GM19328 (cell line): ENCODE data around the gene FRMD5.

Experiments
- ATAC-seq: cut with Tn5 transposase; IDR thresholded peaks from one replicate; pipeline ENCODE4 v1.9.1; 2021; ENCODE audit warnings: mild to moderate bottlenecking, moderate library complexity; ENCODE audit not compliant: unreplicated experiment

The FRMD5 gene

DNA sequence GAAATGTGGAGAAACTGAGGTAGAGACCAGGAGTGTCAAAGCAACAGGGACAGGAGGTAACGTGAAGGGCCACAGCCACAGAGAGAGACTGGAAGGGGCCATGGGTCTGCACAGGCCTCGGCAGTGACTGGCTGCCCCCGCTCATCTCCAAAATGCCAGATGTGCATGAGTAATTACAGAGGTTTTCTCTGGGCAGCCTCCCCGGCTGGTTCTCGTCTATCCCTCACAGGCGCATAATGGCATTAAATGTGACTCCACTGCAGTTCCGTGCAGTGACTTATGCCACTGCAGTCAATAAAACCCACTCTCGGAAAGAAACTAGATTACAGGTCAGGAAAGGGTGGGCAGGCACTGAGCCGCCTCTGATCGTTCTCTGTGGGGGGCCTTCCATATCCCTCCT, 293.6 kb downstream of the FRMD5 start:
- ATAC-seq: no peak

DNA sequence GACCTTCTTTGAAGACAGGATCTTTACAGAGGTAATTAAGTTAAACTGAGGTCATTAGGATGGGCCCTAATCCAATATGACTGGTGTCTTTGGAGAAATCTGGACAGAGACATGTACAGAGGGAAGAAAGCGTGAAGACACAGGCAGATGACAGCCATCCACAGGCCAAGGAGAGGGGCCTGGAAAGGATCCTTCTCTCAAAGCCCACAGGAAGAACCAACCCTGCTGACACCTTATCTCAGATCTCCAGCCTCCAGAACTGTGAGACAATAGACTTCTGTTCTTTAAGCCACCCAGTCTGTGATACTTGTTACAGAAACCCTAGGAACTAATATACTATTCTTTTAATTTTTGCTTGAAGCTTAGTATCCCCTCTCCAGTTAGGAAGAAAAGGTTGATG, 294.1 kb downstream of the FRMD5 start:
- no peak for ATAC-seq

DNA sequence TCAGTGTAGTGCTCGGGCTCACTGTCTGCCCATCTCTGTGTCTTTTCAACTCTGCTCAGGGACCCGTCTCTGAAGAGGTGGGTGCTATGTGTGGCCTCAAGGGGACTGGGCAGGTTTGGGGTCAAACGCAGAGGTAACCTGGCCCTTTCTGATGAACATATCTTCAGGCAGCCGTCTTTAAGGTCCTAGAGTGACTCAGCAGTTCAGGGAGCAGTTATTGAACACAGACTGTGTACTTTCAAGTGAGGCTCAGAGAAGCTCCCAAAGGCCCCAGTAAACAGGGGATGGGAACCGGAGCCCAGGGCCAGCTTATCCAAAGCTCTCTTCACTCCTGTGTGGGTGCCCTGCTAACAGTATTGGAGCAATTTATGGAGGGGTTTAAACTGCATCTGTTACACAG, 295.1 kb downstream of the FRMD5 start:
- no peak for ATAC-seq

DNA sequence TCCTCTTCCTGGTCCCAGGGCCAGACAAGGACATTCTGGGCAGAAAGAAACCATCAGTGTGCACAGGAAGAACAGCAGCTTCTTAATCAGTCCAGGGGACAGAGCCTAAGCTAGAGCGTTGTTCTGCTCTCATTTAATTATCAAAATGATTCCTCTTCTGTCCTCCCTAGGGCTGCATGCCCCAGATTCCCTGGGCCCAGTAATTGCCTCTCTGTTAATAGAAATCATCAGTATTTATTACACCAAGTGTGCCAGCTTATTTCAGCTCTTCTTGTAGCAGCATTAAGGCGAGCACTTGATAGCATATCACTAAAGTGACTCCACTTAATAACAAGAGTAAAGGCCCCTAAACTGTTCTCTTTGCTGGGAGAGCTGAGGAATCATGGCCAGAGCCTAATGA, 296.2 kb downstream of the FRMD5 start:
- ATAC-seq: no peak

DNA sequence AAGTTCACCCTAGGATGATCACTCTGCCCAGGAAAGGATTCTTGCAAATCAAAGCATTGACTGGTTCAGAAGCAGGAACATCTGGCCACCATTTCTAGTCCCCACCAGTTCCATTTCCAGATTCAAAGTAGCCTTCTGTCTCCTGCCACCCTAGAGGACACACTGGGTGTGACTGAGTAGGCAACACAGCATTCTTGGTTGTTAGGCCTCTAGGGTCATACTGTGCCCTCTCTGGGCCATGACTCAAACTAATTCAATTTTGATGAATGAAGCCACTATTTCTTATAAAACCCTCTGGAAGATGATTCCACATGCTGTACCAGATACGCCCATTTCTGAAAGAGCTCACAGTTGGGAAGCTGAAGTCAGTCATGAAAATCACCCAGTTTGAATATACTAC, 298.5 kb downstream of the FRMD5 start:
- no peak for ATAC-seq

DNA sequence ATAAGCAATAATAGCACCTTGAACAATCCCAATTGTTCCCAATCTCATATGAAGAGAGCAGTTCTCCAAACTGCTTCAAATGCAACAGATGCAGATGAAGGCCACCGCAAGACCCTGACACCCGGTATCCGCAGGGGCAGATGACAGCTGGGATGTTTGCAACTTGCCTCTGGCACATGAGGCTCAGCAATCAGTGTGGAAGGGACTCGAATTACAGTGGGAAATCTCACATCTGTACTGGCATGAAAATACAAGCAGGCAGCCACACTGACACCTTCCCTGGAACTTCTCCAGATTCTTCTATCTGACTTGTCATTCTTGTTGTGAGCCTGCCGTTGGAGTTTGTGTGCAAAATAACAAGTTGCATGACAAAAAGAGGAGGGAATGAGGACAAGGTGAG, 299.5 kb downstream of the FRMD5 start:
- no peak for ATAC-seq

DNA sequence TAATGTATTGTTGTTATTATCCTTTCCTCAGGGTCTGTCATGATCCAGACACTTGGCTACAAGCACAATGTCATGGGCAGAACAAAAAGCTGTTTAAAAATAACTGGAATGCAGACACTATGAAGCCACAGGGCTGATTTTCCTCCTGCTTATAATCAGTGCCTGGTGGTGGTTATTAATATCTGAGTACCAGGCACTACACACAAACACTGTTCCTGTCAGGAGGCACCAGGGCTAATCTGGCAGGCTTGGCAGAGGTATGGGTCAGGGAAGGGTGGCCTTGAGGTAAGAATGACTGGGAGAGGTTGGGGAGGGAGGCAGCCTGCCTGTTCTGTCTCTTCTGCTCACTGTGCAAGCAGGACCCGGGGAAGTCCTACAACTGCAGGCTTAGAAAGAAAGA, 301.1 kb downstream of the FRMD5 start:
- no peak for ATAC-seq

DNA sequence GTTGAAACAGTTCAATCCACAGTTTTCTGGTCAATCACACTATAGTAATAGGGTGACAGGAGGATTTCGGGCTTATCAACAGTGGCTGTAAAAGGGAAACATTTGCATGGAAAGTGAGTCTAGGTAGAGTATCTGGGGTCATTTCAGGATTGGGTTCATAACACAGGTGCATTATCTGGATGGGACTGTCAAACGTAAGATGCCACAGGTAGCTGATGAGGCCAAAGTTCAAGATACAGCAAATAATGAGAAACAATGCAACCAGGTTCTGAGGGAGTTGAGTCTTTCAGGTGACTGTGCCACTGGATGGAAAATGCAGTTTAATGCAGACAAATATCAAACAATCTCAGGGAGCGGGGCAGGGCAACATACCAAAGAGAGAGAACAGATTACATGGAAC, 306.0 kb downstream of the FRMD5 start:
- no peak for ATAC-seq

DNA sequence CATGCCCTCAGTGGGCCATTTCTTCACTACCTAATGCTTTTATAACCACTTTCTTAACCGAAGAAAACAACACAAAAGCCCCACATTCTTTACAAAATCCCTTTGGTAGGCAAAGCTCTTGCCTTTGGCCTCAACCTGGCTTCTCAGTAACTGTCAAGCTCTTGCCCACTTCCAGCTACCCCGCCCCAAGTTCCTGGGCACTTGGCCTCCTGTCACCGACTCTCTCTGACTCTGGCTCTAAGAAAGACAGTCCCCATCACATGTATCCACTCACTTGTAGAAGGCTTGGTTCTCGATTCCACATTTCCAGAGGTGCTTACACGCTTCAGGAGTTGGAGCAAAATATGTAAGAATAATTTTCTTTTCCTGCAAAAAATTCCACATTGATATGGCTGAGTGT, 307.2 kb downstream of the FRMD5 start:
- ATAC-seq: no peak

DNA sequence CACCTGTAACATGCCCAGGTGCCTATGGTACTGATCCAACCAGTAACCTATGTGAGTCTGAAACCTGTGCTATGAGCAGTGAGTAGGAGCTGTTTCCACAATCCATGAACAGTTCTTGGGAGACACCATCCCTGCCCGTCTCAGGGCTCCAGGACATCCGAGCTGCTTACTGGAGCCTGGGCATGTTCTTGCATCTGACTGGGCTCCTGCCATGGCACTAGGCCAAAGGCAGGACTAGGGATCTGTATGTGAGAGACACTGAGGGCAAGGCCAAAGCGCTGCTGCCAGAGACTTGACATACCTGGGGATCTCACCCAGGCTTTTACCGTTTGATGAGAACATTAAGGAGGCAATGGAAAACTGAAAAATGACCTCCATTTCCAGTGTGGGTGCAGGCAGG, 308.5 kb downstream of the FRMD5 start:
- no peak for ATAC-seq

DNA sequence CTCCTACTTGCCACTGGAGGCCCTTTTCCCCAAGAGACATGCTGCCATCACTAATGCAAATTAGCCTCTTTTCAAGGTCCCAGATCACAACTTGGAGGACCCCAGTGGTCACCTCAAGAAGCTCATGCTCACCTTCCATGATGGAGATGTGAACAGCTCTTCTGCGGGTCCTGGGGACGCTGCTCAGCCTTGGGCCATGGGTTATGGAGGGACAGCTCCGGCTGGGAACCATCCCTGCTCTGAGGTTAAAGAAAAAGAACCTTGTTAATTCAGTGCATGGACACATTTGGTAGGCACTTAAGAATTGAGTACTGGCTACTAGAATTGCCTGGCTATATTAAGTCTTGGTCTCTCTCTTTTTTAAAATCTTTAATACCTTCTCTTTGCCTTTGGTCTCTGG, 311.5 kb downstream of the FRMD5 start:
- no peak for ATAC-seq

DNA sequence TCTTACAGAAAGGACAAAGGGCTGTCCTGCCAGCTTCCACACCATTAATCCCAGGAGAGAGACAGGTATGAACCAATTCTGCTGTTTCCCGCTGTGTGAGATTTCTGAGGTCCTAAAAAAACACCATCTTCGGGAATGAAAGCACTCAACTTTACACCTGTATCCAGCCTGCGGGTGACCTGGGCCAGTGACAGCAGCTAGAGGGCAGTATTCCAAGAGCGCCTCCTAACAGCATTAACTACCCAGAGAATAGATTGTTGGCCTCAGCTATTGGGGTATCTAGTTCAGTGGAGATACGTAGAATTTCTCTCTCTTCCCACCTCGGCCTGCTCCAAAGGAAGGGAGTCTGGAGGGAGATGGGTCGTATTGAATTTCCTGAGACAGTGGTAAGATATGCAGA, 313.1 kb downstream of the FRMD5 start:
- no peak for ATAC-seq

DNA sequence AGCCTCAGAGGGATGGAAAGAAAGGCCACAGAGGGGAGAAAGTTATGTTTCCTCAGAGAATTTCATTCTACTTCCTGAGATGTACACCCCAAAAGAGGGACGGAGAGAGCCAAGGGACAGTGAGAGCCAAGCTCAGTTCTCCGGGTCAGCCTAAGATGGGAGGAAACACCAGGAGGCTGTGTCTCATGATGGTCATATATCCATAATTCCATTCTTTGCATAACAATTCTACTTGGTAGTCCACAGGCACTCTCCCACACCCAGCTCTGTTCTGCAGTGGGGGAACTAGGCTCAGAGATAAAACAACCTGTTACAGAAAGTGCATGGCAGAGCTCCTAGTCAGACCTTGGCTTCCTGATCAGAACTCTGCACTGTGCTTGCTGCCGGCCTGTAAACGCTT, 313.8 kb downstream of the FRMD5 start:
- ATAC-seq: no peak

DNA sequence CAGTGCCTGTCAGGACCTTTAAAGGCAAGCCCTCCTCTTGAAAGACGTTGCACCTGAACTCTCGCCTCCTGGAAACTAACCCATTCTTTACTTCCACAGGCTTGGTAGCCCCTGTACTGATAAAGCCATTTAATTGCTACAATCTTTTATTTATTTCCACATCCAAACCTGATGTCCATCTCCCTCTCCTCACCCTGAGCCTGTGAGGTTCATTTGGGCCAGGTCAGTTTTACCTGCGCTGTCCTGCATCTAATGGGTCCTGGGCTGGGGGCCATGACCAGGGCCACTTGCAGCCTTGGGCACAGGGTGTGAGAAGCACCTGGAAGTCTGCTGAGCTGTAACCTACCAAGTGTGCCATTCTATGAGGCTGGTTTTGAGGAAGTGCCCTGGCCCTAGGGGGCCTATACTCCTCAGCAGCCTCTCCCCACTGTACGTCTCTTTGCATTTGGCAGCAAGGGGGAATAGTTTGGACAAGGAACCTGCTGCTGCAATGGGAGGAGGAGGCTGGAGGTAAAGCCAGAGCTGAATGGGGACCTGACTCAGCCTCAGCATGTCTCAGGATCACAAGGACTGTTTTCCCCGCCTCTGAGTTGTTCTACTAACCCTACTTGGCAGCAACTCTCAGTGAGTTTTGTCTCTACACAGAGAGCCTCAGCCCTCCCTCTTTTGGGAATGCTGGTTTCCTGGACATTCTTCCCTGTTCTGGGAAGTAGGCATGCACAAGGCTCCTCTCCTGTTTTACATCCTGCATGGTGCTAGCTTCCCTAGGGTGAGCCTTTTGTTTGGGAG, 314.5 kb downstream of the FRMD5 start:
- ATAC-seq: no peak

DNA sequence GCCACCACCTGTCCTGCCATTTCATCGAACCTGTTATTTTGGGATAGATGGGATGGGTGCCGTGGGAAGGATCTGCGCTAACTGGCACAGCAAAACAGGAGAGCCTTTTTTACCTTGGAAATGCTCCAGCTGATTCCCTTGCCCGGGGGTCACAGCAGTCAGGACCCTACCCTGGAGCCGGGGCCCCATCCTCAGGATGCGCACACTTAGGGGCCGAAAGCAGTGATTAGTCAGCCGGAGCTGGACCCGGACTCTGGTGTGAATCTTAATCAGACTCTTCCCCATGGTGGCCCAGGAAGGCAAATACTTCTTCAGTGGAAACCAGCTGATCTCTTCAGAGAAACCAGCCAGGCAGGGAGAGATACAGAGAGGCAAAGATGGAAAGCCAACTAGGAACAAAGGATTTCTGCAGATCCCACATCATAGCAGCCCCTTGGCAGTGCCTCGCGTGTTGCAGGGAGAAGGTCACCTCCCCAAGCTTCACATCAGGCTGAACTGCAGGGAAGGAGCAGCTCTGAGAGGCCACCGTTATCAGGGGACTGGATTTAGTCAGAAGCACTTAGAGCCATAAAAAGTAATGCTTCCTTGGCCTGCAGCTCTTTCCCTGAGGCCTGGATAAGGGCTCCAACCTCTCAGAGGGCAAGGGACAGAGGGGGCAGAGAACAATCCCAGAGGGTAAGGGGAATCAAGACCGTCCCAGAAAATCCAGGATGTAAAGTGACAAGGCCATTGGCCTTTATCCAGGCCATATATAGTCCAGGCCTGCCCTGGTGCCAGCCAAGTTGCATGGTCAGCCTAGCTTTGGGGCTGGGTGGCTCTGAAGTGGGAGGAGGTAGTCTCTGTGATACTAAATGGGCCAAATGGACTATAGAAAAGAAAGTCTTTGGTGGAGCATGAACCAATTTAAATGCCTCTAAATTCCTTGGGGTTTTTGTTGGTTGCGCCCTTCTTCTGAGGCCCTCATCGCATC, 315.4 kb downstream of the FRMD5 start:
- no peak for ATAC-seq

DNA sequence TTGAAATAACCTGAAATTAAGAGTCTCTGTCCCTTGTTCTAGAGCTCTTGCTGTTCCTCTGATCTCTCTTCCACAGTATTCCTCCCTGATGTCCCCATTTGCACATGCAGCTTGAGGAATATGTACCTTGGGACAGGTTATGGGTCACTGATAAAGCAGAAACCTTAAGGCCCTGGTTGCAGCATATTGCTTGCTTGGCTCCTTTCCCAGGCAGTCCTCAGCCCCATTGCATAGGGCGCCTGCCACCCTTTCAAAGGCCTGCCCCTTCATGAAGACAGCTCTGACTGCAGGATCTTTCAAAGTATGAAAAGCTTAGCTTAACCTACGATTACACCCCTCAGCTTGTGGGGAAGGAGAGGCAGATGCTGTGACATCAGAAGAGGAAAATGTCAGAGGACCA, 316.6 kb downstream of the FRMD5 start:
- ATAC-seq: no peak

DNA sequence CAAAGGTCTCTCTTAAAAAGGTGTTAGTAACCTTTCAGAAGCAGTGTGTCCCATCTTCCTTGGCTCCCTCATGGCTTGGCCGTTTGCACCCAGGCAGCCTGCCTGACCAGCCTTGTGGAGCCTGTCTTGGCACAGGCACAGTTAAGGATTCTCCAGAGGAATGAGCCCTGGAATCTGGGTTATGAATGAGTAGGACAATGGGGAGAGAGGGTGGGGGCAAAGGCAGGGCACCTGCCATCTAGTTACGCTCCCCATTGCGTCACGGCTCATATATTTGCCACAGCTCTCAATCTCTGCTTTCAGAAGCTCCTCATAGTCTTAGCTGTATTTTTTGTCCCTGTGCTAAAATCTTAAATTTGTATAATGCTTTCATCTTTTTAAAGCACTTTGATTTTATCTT, 317.7 kb downstream of the FRMD5 start:
- ATAC-seq: no peak

DNA sequence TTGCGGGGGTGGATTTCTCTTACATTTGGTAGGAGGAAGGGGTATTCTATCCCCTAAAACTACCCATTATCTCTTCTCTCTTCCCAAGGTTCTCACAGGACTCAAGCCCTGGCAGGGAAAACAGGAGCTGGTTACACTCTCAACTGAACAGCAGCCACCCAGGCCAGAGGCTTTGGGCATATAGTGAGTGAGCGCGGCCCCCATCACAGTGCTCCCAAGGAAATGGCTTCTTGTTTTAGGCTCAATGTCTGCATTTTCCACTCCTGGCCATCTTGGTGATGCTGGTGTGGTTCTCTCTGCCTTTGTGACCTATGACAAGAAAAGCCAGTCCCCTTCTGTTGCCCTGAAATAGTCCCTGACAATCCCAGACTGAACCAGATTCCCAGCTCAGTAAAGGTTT, 318.2 kb downstream of the FRMD5 start:
- no peak for ATAC-seq

DNA sequence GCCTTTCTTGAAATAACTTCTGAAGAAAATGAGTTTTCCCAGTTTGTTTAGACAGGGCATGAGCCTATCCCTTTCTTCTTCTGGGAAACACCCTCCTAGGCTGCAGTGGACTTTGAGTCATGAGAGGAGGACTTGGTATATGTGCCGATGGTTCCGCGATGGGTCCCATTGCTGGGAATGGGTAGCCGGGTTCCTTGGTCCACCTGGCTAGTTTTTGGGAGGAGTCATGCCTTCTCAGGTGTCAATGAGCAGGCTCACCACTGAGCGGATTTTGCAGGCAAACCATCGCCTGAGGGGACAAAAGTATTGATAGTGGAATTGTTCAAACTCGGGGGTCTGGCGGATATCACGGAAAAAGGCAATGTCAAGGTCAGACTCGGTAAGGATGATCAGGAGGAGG, 321.4 kb downstream of the FRMD5 start:
- ATAC-seq: no peak

DNA sequence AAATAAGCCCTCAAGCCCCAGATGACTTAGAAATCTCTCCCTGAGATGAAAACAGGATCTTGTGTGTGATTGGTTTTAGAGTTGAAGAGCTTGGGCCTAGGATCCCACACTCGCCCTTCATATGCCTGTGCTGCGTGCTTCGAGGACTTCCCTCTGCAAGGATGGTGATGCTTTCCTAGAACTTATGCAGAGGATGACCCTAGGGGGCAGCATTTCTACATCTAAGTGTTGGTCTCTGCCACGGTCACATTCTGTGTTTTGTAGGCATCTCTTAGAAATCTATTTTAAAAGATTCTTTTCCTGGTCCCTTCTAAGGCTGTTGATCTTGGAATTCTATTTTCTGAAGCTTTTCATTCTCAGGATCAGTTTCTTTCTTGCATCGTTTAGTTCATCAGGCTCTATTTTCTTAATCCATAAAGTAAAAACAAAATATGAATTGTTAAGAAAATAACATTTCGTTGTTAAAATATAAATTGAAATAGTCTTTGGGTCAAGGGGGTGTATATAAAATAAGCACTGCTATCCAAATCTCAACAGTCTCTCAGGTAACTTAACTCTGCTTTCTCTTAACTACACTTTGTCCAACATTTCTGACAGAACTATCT, 322.6 kb downstream of the FRMD5 start:
- no peak for ATAC-seq

DNA sequence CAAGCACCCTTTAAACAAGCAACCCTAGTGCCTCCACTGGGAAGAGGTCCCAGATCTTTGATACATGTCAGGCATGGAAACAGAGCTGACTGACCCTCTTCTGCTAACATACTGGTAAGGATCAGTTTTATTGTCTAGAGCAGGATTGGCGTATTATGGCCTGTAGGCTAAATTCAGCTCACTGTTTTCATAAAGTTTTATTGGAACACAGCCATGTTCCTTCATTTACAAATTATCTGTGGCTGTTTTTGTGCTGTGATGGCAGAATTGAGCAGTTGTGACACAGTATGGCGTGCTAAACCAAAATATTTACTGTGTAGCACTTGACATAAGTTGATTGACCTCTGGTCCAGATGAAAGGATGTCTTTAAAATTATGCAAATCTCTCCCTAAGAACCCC, 323.2 kb downstream of the FRMD5 start:
- no peak for ATAC-seq

DNA sequence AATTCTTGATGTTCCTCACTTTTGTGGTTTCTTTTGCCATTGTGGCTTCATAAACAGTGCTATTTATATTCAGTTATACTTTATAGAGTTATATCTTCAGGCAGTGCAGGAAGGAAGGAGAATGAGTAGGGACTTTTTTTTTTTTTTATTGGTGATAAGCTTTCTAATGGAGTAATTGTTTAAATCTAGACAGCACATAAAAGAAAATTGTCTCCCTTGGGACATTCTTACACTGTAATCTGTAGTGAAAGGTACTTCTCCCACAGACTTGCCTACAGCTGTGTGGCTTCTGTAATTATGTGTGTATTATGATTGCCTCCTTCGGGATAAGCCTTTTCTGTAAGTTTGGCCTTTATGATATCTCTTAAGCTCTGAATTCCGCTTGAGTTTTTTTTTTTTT, 326.7 kb downstream of the FRMD5 start:
- no peak for ATAC-seq
